ENCODE measurements around the gene SULT1A2. TPM values are rescaled to one million over a fixed set of nuclear protein-coding genes. Genes with fewer than 3 reads are reported as not detected.

Gene SULT1A2
- total and polyA plus RNA-seq, 2 of the 13 experiments (the other 11 are each of a cell fraction or from before 2014, with no cell fraction given): 33.0 to 34.2 TPM

DNA sequence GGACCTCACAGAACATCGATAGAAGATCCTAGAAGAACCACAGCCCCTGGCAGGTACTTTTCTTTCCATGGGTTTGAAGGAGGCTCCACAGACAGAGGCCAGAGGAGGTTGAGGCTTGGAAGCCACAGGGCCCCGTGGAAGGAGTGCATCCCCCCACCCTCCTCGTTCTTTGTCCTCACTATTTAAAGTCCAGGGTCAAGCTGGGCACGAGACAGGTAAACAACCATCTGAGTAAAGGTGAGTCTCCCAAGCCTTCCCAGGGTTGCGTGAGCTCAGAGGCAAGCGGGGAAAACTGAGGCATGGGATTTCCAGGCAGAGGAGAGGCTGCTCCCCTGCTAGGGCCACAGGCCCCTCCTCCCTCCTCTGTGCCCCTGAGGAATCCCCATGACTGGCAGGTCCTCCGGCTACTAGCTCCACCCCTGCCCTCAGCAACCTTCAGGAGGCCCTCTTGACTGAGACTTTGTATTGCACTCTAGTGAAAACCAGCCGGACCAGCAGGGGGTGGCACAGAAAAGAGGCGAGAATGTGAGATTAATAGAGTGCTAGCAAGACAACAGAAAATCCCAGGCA, 927 bp upstream of the SULT1A2 start (continued):
- TF ChIP-seq, protein P1, sequence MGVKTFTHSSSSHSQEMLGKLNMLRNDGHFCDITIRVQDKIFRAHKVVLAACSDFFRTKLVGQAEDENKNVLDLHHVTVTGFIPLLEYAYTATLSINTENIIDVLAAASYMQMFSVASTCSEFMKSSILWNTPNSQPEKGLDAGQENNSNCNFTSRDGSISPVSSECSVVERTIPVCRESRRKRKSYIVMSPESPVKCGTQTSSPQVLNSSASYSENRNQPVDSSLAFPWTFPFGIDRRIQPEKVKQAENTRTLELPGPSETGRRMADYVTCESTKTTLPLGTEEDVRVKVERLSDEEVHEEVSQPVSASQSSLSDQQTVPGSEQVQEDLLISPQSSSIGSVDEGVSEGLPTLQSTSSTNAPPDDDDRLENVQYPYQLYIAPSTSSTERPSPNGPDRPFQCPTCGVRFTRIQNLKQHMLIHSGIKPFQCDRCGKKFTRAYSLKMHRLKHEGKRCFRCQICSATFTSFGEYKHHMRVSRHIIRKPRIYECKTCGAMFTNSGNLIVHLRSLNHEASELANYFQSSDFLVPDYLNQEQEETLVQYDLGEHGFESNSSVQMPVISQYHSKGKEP (CRISPR knock-in tag; IDR thresholded peaks at IDR 0.05): no peak
- TF ChIP-seq ZNF607 (CRISPR knock-in tag; IDR thresholded peaks at IDR 0.05; ENCODE audit: borderline replicate concordance) (no peak), SMARCC2 (IDR thresholded peaks at IDR 0.05) (no peak), ZFP36L2 (CRISPR knock-in tag; IDR thresholded peaks at IDR 0.05) (no peak), ELF1 (CRISPR knock-in tag; IDR thresholded peaks at IDR 0.05) (no peak; the same call in 1 of the 2 replicates), HNF4A (CRISPR knock-in tag; IDR thresholded peaks at IDR 0.05) (peak; percentile 61), NAIF1 (CRISPR knock-in tag; IDR thresholded peaks at IDR 0.05; ENCODE audit: borderline replicate concordance) (no peak), MED8 (CRISPR knock-in tag; IDR thresholded peaks at IDR 0.05; ENCODE audit: insufficient replicate concordance) (no peak), RAD21 (CRISPR knock-in tag; IDR thresholded peaks at IDR 0.05) (peak; percentile 52), NCOA1 (CRISPR knock-in tag; IDR thresholded peaks at IDR 0.05) (no peak), POLR2G (IDR thresholded peaks at IDR 0.05; ENCODE audit: low read depth, low read length) (0 out of 2 replicates have a peak, but pooled peaks have one; percentile 35), AHR (CRISPR knock-in tag; IDR thresholded peaks at IDR 0.05) (no peak), NR2F6 (IDR thresholded peaks at IDR 0.05) (peak; percentile 48; the same call in 1 of the 2 replicates), NR2F6 (CRISPR knock-in tag; IDR thresholded peaks at IDR 0.05) (peak; percentile 61), ZSCAN25 (CRISPR knock-in tag; IDR thresholded peaks at IDR 0.05) (peak; percentile 98), TEAD3 (CRISPR knock-in tag; optimal IDR thresholded peaks at IDR 0.05; ENCODE audit: borderline replicate concordance) (peak; percentile 41), ZFP41 (CRISPR knock-in tag; IDR thresholded peaks at IDR 0.05; ENCODE audit: borderline replicate concordance) (no peak), ZNF766 (CRISPR knock-in tag; IDR thresholded peaks at IDR 0.05; ENCODE audit: borderline replicate concordance) (no peak), POGZ (CRISPR knock-in tag; IDR thresholded peaks at IDR 0.05) (0 out of 2 replicates have a peak, but pooled peaks have one; percentile 18), ZBTB3 (CRISPR knock-in tag; IDR thresholded peaks at IDR 0.05; ENCODE audit: borderline replicate concordance, low read depth) (no peak)
- TF ChIP-seq, protein P2, sequence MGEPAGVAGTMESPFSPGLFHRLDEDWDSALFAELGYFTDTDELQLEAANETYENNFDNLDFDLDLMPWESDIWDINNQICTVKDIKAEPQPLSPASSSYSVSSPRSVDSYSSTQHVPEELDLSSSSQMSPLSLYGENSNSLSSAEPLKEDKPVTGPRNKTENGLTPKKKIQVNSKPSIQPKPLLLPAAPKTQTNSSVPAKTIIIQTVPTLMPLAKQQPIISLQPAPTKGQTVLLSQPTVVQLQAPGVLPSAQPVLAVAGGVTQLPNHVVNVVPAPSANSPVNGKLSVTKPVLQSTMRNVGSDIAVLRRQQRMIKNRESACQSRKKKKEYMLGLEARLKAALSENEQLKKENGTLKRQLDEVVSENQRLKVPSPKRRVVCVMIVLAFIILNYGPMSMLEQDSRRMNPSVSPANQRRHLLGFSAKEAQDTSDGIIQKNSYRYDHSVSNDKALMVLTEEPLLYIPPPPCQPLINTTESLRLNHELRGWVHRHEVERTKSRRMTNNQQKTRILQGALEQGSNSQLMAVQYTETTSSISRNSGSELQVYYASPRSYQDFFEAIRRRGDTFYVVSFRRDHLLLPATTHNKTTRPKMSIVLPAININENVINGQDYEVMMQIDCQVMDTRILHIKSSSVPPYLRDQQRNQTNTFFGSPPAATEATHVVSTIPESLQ (CRISPR knock-in tag; conservative IDR thresholded peaks at IDR 0.05): no peak
- TF ChIP-seq, protein P3, sequence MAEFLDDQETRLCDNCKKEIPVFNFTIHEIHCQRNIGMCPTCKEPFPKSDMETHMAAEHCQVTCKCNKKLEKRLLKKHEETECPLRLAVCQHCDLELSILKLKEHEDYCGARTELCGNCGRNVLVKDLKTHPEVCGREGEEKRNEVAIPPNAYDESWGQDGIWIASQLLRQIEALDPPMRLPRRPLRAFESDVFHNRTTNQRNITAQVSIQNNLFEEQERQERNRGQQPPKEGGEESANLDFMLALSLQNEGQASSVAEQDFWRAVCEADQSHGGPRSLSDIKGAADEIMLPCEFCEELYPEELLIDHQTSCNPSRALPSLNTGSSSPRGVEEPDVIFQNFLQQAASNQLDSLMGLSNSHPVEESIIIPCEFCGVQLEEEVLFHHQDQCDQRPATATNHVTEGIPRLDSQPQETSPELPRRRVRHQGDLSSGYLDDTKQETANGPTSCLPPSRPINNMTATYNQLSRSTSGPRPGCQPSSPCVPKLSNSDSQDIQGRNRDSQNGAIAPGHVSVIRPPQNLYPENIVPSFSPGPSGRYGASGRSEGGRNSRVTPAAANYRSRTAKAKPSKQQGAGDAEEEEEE (CRISPR knock-in tag; IDR thresholded peaks at IDR 0.05; ENCODE audit: borderline replicate concordance): no peak
- TF ChIP-seq, protein P4, sequence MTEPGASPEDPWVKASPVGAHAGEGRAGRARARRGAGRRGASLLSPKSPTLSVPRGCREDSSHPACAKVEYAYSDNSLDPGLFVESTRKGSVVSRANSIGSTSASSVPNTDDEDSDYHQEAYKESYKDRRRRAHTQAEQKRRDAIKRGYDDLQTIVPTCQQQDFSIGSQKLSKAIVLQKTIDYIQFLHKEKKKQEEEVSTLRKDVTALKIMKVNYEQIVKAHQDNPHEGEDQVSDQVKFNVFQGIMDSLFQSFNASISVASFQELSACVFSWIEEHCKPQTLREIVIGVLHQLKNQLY (CRISPR knock-in tag; IDR thresholded peaks at IDR 0.05): no peak
- TF ChIP-seq, protein P5, sequence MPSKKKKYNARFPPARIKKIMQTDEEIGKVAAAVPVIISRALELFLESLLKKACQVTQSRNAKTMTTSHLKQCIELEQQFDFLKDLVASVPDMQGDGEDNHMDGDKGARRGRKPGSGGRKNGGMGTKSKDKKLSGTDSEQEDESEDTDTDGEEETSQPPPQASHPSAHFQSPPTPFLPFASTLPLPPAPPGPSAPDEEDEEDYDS (CRISPR knock-in tag; IDR thresholded peaks at IDR 0.05): peak; percentile 36; the same call in 1 of the 2 replicates
- TF ChIP-seq, protein P6, sequence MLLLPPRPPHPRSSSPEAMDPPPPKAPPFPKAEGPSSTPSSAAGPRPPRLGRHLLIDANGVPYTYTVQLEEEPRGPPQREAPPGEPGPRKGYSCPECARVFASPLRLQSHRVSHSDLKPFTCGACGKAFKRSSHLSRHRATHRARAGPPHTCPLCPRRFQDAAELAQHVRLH (CRISPR knock-in tag; IDR thresholded peaks at IDR 0.05; ENCODE audit: borderline replicate concordance, low read depth): peak; percentile 28; the same call in 1 of the 2 replicates
